ENCODE data around the gene IQCM.
"Not testable (repeated sequence)": the region's sequence is repeated elsewhere in the genome, so short reads cannot be mapped to it uniquely, and the experiment has no call there.

The IQCM gene

GRCh38 chr4:149572716-149573115, 242.9 kb downstream of the IQCM start:
- DNase-seq (ENCODE audit: low read depth): no peak

- no peak for DNase-seq (ENCODE audit: low read depth)
These were observed 259.8 kb downstream of the IQCM start for GRCh38 chr4:149555799-149556198.

DNA sequence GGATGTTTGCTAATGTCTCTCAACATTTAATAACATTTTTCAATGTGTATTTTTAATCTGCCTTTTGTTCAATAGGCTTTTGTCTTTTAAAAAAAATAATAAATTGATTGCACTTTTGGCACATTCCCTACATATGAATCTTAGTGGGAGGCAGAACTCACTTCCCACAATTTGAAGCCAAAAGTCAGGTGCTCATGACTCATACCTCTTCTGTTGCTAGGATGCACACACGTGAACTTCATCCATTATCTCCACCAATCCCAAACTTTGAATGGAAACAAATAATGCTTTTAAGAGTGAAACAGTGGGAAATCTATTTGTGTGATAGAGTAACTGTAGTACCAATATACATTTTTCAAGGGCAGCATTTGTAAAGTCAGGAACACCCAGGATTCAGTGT, 260.5 kb downstream of the IQCM start:
- peak; percentile 14 for DNase-seq (ENCODE audit: low read depth)

DNA sequence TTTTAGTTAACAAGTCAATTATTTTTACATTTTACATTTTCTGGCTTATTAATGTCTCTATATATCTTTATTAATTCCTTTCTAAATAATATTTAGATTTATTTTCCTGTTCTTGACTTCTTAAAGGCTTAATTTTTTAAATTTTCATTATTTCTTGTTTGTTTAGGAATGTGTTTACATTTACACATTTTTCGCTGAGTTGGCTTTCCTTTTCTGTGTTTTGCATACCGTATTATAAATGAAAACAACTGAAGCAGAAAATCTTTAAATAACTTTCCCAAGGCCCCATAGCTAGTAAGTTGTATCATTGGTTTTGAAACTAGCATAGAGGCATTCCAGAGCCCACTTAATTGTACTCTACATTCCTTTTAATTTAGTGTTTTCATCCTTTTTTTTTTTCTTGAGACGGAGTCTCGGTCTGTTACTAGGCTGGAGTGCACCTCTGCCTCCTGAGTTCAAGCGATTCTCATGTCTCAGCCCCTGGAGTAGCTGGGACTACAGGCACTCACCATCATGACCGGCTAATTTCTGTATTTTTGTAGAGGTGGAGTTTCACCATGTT, 261.6 kb downstream of the IQCM start:
- DNase-seq (ENCODE audit: low read depth): peak; percentile 1

GRCh38 chr4:149552601-149553000, 263.0 kb downstream of the IQCM start:
- DNase-seq (ENCODE audit: low read depth): no peak

GRCh38 chr4:149549911-149550310, 265.7 kb downstream of the IQCM start:
- DNase-seq (ENCODE audit: low read depth): no peak

GRCh38 chr4:149534779-149535178, 280.9 kb downstream of the IQCM start:
- DNase-seq (ENCODE audit: low read depth): no peak

GRCh38 chr4:149531861-149532260, 283.8 kb downstream of the IQCM start:
- peak; percentile 11 for DNase-seq (ENCODE audit: low read depth)

GRCh38 chr4:149523039-149523438, 292.6 kb downstream of the IQCM start:
- no peak for DNase-seq (ENCODE audit: low read depth)

- no peak for DNase-seq (ENCODE audit: low read depth)
These were observed 293.8 kb downstream of the IQCM start for GRCh38 chr4:149521611-149522425.

GRCh38 chr4:149518471-149518870, 297.2 kb downstream of the IQCM start:
- DNase-seq (ENCODE audit: low read depth): no peak

DNA sequence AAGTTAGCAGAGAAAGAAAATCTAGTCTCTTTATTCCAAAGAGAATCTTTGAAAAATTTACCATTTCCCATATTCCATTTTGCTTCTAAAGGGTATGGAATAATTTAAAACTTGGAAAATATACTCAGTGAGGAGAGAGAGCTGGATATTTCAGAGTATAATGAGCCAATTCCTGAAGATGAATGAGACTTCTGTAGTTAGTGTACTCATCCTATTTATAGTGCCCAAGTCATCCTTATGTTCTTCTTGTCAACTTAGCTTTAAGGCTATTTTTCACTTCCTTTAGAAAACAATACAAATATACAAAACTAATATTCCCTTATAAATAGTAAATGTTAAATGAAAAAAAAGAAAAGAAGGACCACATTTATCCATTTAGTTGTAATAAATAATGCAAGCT, 302.6 kb downstream of the IQCM start:
- DNase-seq (ENCODE audit: low read depth): no peak

DNA sequence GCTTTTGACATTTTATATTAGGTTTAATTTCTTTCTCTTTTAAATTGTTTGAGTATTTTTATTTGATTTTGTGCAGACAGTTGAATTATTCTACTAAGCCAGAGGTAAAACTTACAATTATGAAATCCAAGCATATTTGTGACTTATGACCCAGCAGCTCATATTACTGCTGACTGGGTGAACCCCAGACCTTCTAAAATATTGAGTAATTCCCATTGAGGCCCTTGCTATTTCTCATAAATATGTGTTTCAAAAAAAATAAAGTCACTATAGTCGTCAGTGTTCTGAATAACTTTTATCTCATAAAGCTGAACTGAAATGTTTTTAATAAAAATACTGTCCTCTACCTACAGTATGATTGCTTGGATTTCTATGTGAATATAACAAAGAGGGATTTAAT, 303.1 kb downstream of the IQCM start:
- no peak for DNase-seq (ENCODE audit: low read depth)

GRCh38 chr4:149511558-149512298, 303.9 kb downstream of the IQCM start:
- no peak for DNase-seq (ENCODE audit: low read depth)

DNA sequence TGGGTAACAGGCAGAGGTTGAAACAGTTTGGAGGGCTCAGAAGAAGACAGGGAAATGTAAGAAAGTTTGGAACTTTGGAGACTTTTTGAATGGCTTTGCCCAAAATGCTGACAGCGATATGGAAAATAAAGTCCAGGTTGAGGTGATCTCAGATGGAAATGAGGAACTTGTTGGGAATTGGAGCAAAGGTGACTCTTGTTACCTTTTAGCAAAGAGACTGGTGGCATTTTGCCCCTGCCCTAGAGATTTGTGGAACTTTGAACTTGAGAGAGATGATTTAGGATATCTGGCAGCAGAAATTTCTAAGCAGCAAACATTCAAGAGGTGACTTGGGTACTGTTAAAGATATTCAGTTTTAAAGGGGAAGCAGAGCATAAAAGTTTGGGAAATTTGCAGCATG, 308.3 kb downstream of the IQCM start:
- DNase-seq (ENCODE audit: low read depth): not testable (repeated sequence)

- no peak for DNase-seq (ENCODE audit: low read depth)
These were observed 314.8 kb downstream of the IQCM start for GRCh38 chr4:149500806-149501205.

GRCh38 chr4:149499726-149500125, 315.9 kb downstream of the IQCM start:
- DNase-seq (ENCODE audit: low read depth): no peak

- no peak for DNase-seq (ENCODE audit: low read depth)
These were observed 317.4 kb downstream of the IQCM start for GRCh38 chr4:149498246-149498645.

GRCh38 chr4:149493492-149493891, 322.2 kb downstream of the IQCM start:
- DNase-seq (ENCODE audit: low read depth): no peak

DNA sequence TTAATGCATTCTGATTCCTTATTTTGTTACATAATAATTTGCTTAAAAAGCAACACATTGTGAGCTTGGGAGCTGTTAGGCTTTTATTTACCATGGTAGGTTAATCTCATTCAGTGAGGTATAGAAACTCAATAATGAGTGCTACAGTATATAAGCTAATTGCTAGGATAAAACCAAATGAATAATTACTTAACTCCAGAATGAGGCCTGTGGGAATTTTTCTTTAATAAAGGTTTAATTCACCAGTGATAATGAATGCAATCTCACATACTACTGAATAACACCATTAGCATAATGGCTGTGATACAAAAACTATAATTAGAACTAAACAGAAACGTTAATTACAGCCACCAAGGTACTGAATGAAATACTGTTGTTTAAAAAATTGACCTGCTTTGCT, 326.3 kb downstream of the IQCM start:
- DNase-seq (ENCODE audit: low read depth): no peak

- no peak for DNase-seq (ENCODE audit: low read depth)
These were observed 328.8 kb downstream of the IQCM start for GRCh38 chr4:149486861-149487260.

DNA sequence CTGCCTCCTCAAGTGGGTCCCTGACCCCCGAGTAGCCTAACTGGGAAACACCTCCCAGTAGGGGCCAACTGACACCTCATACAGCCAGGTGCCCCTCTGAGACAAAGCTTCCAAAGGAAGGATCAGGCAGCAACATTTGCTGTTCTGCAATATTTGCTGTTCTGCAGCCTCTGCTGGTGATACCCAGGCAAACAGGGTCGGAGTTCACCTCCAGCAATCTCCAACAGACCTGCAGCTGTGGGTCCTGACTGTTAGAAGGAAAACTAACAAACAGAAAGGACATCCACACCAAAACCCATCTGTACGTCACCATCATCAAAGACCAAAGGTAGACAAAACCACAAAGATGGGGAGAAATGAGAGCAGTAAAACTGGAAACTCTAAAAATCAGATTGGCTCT, 347.0 kb downstream of the IQCM start:
- DNase-seq (ENCODE audit: low read depth): not testable (repeated sequence)

- no peak for DNase-seq (ENCODE audit: low read depth)
These were observed 349.2 kb downstream of the IQCM start for GRCh38 chr4:149466446-149466845.

All from non-pigmented ciliary epithelial cell (primary cell).